Measurements from ENCODE around the gene GTSE1. TPM values are rescaled to one million over a fixed set of nuclear protein-coding genes. Genes with fewer than 3 reads are reported as not detected.

Gene GTSE1
- total and polyA plus RNA-seq, 4 donors, result 3.2 to 12.1 (median 9.1) TPM

- Histone ChIP-seq H3K4me1 (ENCODE audit: control insufficient read depth, insufficient read depth, low read length) (peaks cover 36% of the 10 kb centered on the region), H3K27me3 (ENCODE audit: control insufficient read depth, insufficient read depth, low read length) (no peaks in the 10 kb centered on the region), H3K4me3 (ENCODE audit: low read depth, low read length) (no peak overlapping the region), H3K9me3 (ENCODE audit: control insufficient read depth, insufficient read depth, low read length) (no peaks in the 10 kb centered on the region), H3K36me3 (ENCODE audit: control insufficient read depth, insufficient read depth, low read length) (peaks cover 71% of the 10 kb centered on the region), H3K27ac (ENCODE audit: low read depth, low read length) (no peak overlapping the region)
- 46% methylated on average over 7 of the region's 11 CpGs for WGBS (ENCODE audit: insufficient coverage)
- peak in 2 of 6 donors; percentile 47 to 79 for DNase-seq (ENCODE audit: low read depth in 4 of 6, low spot score in 6 of 6)
These were observed 65.1 kb downstream of the GTSE1 start for GRCh38 chr22:46361826-46362202.

GRCh38 chr22:46362203-46362933, 65.7 kb downstream of the GTSE1 start:
- Histone ChIP-seq H3K4me1 (ENCODE audit: control insufficient read depth, insufficient read depth, low read length) (peaks cover 31% of the 10 kb centered on the region), H3K27ac (ENCODE audit: low read depth, low read length) (no peak overlapping the region), H3K9me3 (ENCODE audit: control insufficient read depth, insufficient read depth, low read length) (no peaks in the 10 kb centered on the region), H3K27me3 (ENCODE audit: control insufficient read depth, insufficient read depth, low read length) (no peaks in the 10 kb centered on the region), H3K4me3 (ENCODE audit: low read depth, low read length) (no peak overlapping the region), H3K36me3 (ENCODE audit: control insufficient read depth, insufficient read depth, low read length) (peaks cover 71% of the 10 kb centered on the region)
- WGBS (ENCODE audit: insufficient coverage), result 62% methylated on average over 20 of the region's 25 CpGs
- DNase-seq (ENCODE audit: low read depth in 4 of 6, low spot score in 6 of 6), result peak in 2 of 6 donors; percentile 20 to 41

GRCh38 chr22:46362934-46363515, 66.4 kb downstream of the GTSE1 start:
- Histone ChIP-seq H3K4me1 (ENCODE audit: control insufficient read depth, insufficient read depth, low read length) (peaks cover 24% of the 10 kb centered on the region), H3K9me3 (ENCODE audit: control insufficient read depth, insufficient read depth, low read length) (no peaks in the 10 kb centered on the region), H3K27me3 (ENCODE audit: control insufficient read depth, insufficient read depth, low read length) (no peaks in the 10 kb centered on the region), H3K36me3 (ENCODE audit: control insufficient read depth, insufficient read depth, low read length) (peaks cover 69% of the 10 kb centered on the region), H3K4me3 (ENCODE audit: low read depth, low read length) (no peak overlapping the region), H3K27ac (ENCODE audit: low read depth, low read length) (no peak overlapping the region)
- WGBS (ENCODE audit: insufficient coverage), result 91% methylated on average over 15 of the region's 15 CpGs
- no peak for DNase-seq (ENCODE audit: low read depth in 4 of 6, low spot score in 6 of 6)

- DNase-seq (ENCODE audit: low read depth in 4 of 6, low spot score in 6 of 6), result no peak
- H3K36me3 ChIP-seq (ENCODE audit: control insufficient read depth, insufficient read depth, low read length), result peaks cover 68% of the 10 kb centered on the region
- H3K27ac ChIP-seq (ENCODE audit: low read depth, low read length), result no peak overlapping the region
- WGBS (ENCODE audit: insufficient coverage), result 90% methylated on average over 33 of the region's 35 CpGs
- H3K27me3 ChIP-seq (ENCODE audit: control insufficient read depth, insufficient read depth, low read length), result no peaks in the 10 kb centered on the region
- no peaks in the 10 kb centered on the region for H3K9me3 ChIP-seq (ENCODE audit: control insufficient read depth, insufficient read depth, low read length)
- H3K4me3 ChIP-seq (ENCODE audit: low read depth, low read length), result no peak overlapping the region
- peaks cover 17% of the 10 kb centered on the region for H3K4me1 ChIP-seq (ENCODE audit: control insufficient read depth, insufficient read depth, low read length)
These were observed 67.1 kb downstream of the GTSE1 start for GRCh38 chr22:46363611-46364321.

- Histone ChIP-seq H3K27ac (ENCODE audit: low read depth, low read length) (no peak overlapping the region), H3K4me1 (ENCODE audit: control insufficient read depth, insufficient read depth, low read length) (peaks cover 15% of the 10 kb centered on the region), H3K27me3 (ENCODE audit: control insufficient read depth, insufficient read depth, low read length) (no peaks in the 10 kb centered on the region), H3K4me3 (ENCODE audit: low read depth, low read length) (no peak overlapping the region), H3K36me3 (ENCODE audit: control insufficient read depth, insufficient read depth, low read length) (peaks cover 68% of the 10 kb centered on the region), H3K9me3 (ENCODE audit: control insufficient read depth, insufficient read depth, low read length) (no peaks in the 10 kb centered on the region)
- no peak for DNase-seq (ENCODE audit: low read depth in 4 of 6, low spot score in 6 of 6)
- WGBS (ENCODE audit: insufficient coverage), result 86% methylated on average over 26 of the region's 26 CpGs
These were observed 67.9 kb downstream of the GTSE1 start for GRCh38 chr22:46364341-46365165.

GRCh38 chr22:46365166-46365624, 68.5 kb downstream of the GTSE1 start:
- no peak for DNase-seq (ENCODE audit: low read depth in 4 of 6, low spot score in 6 of 6)
- no peaks in the 10 kb centered on the region for H3K27me3 ChIP-seq (ENCODE audit: control insufficient read depth, insufficient read depth, low read length)
- H3K4me3 ChIP-seq (ENCODE audit: low read depth, low read length), result no peak overlapping the region
- WGBS (ENCODE audit: insufficient coverage), result 96% methylated on average over 17 of the region's 22 CpGs
- peaks cover 70% of the 10 kb centered on the region for H3K36me3 ChIP-seq (ENCODE audit: control insufficient read depth, insufficient read depth, low read length)
- H3K9me3 ChIP-seq (ENCODE audit: control insufficient read depth, insufficient read depth, low read length), result no peaks in the 10 kb centered on the region
- no peak overlapping the region for H3K27ac ChIP-seq (ENCODE audit: low read depth, low read length)
- peaks cover 15% of the 10 kb centered on the region for H3K4me1 ChIP-seq (ENCODE audit: control insufficient read depth, insufficient read depth, low read length)

GRCh38 chr22:46366327-46366731, 69.7 kb downstream of the GTSE1 start:
- Histone ChIP-seq H3K27ac (ENCODE audit: low read depth, low read length) (no peak overlapping the region), H3K4me1 (ENCODE audit: control insufficient read depth, insufficient read depth, low read length) (peaks cover 15% of the 10 kb centered on the region), H3K27me3 (ENCODE audit: control insufficient read depth, insufficient read depth, low read length) (no peaks in the 10 kb centered on the region), H3K9me3 (ENCODE audit: control insufficient read depth, insufficient read depth, low read length) (no peaks in the 10 kb centered on the region), H3K36me3 (ENCODE audit: control insufficient read depth, insufficient read depth, low read length) (peaks cover 72% of the 10 kb centered on the region), H3K4me3 (ENCODE audit: low read depth, low read length) (no peak overlapping the region)
- WGBS (ENCODE audit: insufficient coverage), result 94% methylated on average over 16 of the region's 19 CpGs
- DNase-seq (ENCODE audit: low read depth in 4 of 6, low spot score in 6 of 6), result no peak

GRCh38 chr22:46366801-46367706, 70.4 kb downstream of the GTSE1 start:
- Histone ChIP-seq H3K9me3 (ENCODE audit: control insufficient read depth, insufficient read depth, low read length) (no peaks in the 10 kb centered on the region), H3K27ac (ENCODE audit: low read depth, low read length) (no peak overlapping the region), H3K27me3 (ENCODE audit: control insufficient read depth, insufficient read depth, low read length) (no peaks in the 10 kb centered on the region), H3K4me3 (ENCODE audit: low read depth, low read length) (no peak overlapping the region), H3K36me3 (ENCODE audit: control insufficient read depth, insufficient read depth, low read length) (peaks cover 72% of the 10 kb centered on the region), H3K4me1 (ENCODE audit: control insufficient read depth, insufficient read depth, low read length) (peaks cover 10% of the 10 kb centered on the region)
- WGBS (ENCODE audit: insufficient coverage), result 82% methylated on average over 44 of the region's 45 CpGs
- no peak for DNase-seq (ENCODE audit: low read depth in 4 of 6, low spot score in 6 of 6)
